Astrocyte of the spinal cord (primary cell): ENCODE data around the gene KRTAP20-4.

ENCODE experiments used
- DNase-seq: peaks from one replicate; pipeline ENCODE4 v3.0.0; 2011; ENCODE audit warnings: low read depth, low spot score
- H3K4me3 ChIP-seq: 2 replicates; pipeline ENCODE4 v1.5.1; 2011; ENCODE audit warnings: low read depth, mild to moderate bottlenecking, low read length, moderate library complexity
- CTCF ChIP-seq: IDR thresholded peaks from 2 replicates; pipeline ENCODE4 v1.5.1; 2012; ENCODE audit warnings: low read depth, mild to moderate bottlenecking, low read length, inconsistent platforms
- in situ Hi-C: cut with HindIII; loops from 2 replicates; pipeline ENCODE4 v1.10.0; 2017; ENCODE audit warnings: low sequenced_read_pairs

Gene KRTAP20-4

GRCh38 chr21:30629200-30629599 is 8.8 kb downstream of the KRTAP20-4 start:
- in situ Hi-C loops, result no loop called here
- no peak for DNase-seq
- TF ChIP-seq CTCF, result no peak
- no peak overlapping the region for H3K4me3 ChIP-seq

- H3K4me3 ChIP-seq, result no peak within 1 kb of the TSS
- no peak for DNase-seq
- TF ChIP-seq CTCF, result no peak
- in situ Hi-C loops, result no loop called here
Measured at GRCh38 chr21:30634906-30635305, 14.5 kb downstream of the KRTAP20-4 start, which contains the start of gene KRTAP20-2. Gene KRTAP20-2 (plus strand): TSS chr21:30635206. CDS start chr21:30635264, 58 bp downstream.

- TF ChIP-seq CTCF, result no peak
- no peak for DNase-seq
- H3K4me3 ChIP-seq, result no peak overlapping the region
- in situ Hi-C loops, result no loop called here
Measured at GRCh38 chr21:30638686-30639085, 18.3 kb downstream of the KRTAP20-4 start.

GRCh38 chr21:30642564-30642963 is 22.1 kb downstream of the KRTAP20-4 start, which contains the start of gene KRTAP20-3:
Gene KRTAP20-3 (plus strand): TSS chr21:30642864.
- in situ Hi-C loops, result no loop called here
- TF ChIP-seq CTCF, result no peak
- no peak for DNase-seq
- no peak within 1 kb of the TSS for H3K4me3 ChIP-seq

- no peak overlapping the region for H3K4me3 ChIP-seq
- DNase-seq, result no peak
- in situ Hi-C loops, result no loop called here
- TF ChIP-seq CTCF, result no peak
Measured at GRCh38 chr21:30646904-30647414, 26.5 kb downstream of the KRTAP20-4 start.

- DNase-seq, result no peak
- no peak overlapping the region for H3K4me3 ChIP-seq
- TF ChIP-seq CTCF, result no peak
- in situ Hi-C loops, result no loop called here
Measured at GRCh38 chr21:30652891-30653290, 32.5 kb downstream of the KRTAP20-4 start.
